ENCODE data around the gene GNRH2.
"Not testable (repeated sequence)": the region's sequence is repeated elsewhere in the genome, so short reads cannot be mapped to it uniquely, and the experiment has no call there.

Gene GNRH2

DNA sequence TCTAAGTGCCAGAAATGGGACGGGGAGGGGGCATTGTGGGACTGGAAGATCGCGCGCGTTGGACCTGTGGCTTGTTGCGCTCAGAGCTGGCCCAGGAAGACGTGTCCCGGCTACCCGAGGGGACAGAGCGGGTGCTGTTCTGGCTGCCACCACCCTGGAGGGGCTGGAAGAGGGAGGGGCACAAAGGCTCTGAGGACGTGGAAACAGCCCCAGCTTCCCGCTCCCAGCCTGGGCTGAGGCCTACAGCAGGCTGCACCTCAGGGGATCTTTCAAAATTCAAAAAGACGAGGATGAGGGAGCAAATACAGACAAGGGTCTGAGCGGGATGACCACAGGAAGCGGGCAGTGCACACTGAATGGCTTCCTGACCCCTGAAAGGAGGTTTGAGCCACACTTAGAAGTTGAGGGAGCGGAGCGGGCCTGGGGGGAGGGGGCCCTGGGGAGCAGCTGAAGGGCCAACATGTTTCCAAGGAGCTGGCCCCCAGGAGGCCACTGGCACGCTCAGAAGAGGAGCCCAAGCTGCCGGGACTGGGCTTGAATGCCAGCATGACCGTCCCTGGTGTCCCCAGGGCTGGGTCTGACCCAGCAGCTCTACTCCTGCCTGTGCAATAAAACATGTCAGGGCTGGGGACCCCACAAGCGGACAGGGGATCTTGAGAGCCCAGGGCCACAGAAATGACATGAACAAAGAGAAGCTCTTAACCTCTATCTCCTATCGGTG lies 29.3 kb downstream of the GNRH2 start:
- in situ Hi-C loops (cut with MboI; ENCODE audit: low sequenced_read_pairs), result no loop called here

DNA sequence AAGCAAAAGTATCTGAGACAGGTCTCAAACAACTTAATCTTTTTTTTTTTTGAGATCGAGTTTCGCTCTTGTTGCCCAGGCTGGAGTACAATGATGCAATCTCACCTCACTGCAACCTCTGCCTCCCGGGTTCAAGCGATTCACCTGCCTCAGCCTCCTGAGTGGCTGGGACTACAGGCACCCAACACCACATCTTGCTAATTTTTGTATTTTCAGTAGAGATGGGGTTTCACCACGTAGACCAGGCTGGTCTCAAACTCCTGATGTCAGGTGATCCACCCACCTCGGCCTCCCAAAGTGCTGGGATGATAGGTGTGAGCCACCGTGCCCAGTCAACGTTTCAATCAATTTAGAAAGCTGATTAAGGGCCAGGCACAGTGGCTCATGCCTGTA lies 29.8 kb downstream of the GNRH2 start:
- in situ Hi-C loops (cut with MboI; ENCODE audit: low sequenced_read_pairs), result not testable (repeated sequence)

DNA sequence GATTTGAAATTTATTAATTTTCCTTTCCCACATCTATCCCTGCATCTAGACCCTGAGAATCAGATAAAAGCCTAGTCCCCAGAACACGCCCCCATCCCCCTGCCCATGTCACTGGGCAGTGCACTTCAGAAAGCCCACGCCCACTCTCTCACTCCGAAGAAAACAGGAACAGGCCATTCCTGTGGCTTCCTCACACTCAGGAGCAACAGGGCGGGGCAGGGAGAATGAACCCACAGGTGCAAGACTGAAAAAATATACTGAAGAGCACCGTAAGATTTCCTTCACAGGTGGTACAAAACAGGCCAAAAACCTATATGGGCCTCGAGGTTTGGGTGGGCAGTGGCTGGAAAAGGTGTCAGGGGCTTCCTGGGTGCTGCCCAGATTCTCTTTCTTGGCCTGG lies 31.4 kb downstream of the GNRH2 start:
- in situ Hi-C loops (cut with MboI; ENCODE audit: low sequenced_read_pairs), result no loop called here

DNA sequence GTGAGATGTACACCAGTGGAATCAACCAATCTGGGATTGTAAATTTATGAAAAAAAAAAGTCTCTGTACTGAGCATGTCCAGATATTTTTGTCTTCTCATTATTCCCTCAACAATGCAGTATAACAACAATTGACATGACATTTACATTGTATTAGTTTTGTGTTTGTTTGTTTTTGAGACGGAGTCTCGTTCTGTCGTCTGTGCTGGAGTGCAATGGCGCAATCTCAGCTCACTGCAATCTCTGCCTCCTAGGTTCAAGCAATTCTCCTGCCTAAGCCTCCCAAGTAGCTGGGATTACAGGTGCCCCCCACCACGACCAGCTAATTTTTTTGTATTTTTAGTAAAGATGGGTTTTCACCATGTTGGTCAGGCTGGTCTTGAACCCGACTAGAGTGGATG lies 31.9 kb downstream of the GNRH2 start:
- in situ Hi-C loops (cut with MboI; ENCODE audit: low sequenced_read_pairs), result not testable (repeated sequence)

DNA sequence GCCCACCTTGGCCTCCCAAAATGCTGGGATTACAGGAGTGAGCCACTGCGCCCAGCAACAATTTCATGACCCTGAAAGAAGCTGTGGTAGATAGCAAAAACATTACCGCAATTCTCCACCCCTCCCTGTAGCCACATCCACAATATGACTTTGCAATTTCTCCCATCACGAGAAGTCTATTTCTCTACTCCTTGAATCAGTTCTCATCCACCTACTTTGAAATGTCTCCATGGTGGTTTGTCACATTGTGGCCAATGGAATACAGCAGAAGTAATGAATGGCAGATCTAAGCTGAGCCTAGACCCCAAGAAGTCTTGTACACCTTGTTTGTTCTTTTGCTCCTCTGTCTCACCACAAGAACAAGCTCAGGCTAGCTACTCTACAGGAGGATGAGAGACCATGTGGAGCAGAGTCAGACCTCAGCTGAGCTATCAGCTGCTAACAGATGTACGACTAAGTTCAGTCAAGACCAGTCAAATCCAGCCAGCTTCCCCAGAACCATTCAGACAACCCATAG lies 34.3 kb downstream of the GNRH2 start:
- in situ Hi-C loops (cut with MboI; ENCODE audit: low sequenced_read_pairs), result no loop called here

DNA sequence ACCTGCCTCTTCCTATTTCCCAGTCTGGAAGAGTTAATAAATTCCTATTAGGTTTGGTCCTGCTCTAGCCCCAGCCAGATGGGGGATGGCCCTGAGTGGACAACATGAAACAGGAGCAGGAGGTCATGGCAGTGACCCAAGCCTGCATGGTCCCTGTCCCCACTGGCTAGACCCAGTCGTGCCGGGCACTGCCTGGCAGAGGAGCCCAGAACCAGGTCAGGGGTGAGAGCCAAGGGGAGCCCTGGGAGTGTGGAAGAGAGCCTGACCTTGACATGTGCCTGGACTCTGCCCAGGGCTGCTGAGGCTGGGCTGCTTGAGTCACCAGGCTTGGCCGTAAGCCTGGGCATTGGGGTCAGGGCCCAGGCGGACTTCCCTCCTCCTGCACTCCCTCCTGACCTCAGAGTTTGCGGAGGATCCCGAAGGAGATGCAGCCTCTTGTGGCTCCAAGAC lies 37.5 kb downstream of the GNRH2 start:
- in situ Hi-C loops (cut with MboI; ENCODE audit: low sequenced_read_pairs), result no loop called here

DNA sequence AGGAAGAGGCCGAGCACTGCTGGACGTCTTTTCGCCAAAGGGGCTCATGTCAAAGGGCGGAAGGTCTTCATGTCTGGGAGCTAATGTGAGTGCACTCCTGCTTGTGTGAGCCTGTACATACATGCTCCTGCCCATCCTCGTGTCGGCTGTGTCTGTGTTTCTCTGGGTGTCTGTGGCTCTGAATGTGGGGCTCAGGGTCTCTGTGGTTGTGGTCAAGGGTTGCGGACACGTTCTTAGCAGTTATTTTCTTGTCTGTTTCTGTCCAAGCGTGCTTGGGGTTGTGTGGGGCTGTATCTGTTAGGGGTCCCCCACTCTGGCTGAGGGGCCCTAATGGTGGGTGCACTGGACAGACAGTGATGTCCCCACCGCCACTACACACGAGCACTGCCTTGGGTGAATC lies 38.2 kb downstream of the GNRH2 start:
- in situ Hi-C loops (cut with MboI; ENCODE audit: low sequenced_read_pairs), result no loop called here

DNA sequence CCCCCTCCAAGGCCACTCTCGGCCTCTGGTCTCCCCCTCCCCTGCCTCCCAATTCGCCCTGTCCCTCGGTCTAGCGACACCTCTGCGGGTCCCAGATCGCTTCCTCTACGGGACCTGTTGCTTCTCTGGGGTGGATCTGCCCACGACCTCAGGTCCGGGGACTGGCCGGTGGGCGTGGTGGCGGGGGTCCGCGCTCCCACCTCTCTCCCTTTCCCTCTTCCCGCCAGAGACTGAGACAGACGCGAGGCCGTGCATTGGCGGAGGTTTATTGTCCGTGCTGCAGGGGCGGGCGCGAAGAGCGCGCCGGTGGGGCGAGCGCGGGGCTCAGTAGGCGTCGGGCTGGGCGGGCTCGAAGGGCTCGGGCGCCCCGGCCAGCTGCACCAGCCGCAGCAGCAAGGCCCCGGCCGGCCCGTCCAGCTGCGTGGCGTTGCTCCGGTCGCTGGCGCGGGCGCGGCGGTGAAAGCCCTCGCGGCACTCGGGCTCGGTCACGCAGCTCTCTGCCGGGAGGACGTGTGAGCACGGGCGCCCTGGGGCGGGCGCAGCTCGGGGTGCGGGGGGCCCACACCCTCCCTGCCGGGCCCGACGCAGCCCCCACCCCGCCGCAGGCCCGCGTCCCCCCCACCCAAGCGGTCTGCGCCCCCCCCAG lies 39.0 kb downstream of the GNRH2 start:
- in situ Hi-C loops (cut with MboI; ENCODE audit: low sequenced_read_pairs), result no loop called here

DNA sequence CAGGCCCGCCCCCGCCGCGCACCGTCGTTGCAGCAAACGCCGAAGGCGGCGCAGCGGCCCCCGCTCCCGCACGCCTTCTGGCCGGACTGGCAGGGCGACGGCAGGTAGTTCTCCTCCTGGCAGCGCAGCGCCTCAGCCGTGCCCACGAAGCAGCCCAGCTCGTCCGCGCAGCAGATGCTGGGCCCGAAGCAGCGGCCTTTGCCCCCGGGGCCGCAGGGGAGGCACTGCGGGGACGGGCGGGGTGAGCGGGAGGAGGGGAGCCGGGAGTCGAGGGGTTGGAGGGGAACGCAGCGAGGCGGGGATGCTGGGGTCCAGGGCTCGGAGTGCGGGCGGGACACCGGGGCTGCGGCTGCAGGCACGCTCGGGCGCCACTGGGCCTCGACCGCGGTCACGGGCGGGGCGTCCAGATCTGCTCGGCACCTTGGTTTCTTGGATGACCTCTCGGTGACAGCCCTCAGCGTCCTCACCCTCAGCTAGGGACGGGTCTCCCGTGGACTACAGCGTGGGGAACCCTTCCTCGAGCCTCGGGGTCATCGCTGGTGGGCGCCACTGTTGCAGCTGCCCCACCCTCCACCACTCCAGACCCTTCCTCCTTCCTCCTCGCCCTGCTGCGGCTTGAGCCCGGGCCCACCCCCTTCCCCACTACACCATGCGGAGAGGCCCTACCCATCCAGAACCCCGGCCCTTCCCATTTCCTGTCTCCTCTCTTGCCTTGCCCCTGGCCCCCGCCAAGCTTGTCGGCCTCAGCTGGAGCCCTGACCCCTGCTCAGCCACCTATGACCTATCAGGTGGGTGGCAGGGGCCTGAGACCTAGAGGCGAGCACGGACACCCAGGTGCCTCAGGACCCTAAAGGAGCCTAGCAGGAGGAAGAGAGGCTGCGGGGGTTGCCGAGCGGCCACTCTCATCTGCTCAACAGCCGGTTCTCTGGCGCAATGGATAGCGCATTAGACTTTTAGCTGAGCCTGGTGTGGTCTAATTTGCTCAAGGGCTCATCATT lies 39.8 kb downstream of the GNRH2 start:
- in situ Hi-C loops (cut with MboI; ENCODE audit: low sequenced_read_pairs), result no loop called here

DNA sequence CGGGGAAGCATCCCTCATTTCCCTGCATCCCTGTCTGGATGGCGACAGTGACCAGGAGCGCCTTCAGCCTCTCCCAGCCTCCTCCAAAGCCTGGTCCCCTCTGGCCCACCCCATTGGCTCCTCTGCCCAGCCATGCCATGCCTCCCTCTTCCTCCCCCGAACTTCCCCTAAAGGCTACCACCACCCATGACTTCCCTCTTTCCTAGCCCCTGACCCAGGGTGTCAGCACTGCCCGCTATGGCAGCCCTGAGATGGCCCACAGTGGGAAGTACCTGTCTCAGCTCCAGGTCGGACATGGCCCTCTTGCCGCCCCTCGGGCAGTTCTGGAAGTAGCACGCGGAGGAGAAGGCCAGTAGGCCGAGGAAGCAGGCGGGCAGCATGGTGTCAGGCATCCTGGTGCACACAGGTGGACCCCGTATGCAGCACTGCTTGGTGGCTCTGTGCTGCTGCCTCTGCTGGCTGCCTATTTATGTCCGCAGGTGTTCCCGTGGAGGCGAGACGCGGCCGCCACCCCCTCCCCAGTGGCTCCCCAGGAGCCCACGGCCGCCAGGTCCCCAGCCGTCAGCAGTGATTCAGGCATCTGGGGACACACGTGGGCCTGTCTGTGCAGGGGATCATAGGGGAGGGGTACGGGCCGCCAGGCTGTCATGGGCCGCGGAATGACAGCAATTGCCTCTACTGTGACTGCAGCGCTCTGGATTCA lies 41.0 kb downstream of the GNRH2 start, which contains the start of gene AVP:
Gene AVP (minus strand): TSS at position 442 of the 703 bp plus-strand sequence. CDS start 50 bp downstream, at position 392.
- in situ Hi-C loops (cut with MboI; ENCODE audit: low sequenced_read_pairs), result no loop called here

DNA sequence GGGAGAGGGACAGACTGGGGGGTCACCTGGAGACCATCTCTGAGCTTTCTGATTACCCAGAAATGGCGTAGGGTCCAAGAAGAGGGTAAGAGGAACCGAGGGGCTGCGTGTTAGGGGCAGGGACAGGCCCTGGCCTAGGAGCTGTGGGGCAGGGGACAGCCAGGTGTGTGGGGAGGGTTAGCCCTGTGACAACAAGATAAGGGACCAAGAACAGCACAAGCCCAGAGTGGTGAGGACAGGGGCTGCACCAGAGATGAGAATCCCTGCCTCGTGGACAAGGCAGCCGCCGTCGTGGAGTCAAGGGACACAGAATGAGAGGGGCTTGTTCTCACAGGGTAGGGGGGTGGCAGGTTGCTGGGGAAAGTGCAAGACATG lies 41.6 kb downstream of the GNRH2 start:
- in situ Hi-C loops (cut with MboI; ENCODE audit: low sequenced_read_pairs), result no loop called here

DNA sequence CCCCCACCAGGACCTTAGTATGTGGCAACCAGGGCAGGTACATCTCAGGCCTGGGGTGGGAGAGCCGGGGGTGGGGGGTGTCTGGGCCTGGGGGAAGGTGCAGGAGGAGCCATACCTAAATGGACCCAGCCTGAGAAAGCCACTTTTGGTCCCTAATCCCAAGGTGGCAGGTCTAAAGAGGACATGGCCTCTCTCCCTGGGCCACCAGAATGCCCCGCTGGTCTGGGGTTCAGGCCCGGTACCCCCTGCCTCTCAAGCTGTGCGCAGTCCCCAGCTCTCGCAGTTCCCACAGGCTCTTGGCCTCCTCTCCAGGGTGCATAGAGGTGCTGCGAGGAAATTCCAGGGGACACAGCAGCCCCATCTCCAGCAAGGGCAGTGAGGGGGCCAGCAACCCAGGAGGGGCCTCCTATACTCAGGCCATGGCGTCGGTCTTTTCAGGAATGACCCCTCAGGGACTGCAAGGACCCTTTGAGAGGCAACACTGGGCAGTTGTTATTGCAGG lies 42.2 kb downstream of the GNRH2 start:
- in situ Hi-C loops (cut with MboI; ENCODE audit: low sequenced_read_pairs), result no loop called here

DNA sequence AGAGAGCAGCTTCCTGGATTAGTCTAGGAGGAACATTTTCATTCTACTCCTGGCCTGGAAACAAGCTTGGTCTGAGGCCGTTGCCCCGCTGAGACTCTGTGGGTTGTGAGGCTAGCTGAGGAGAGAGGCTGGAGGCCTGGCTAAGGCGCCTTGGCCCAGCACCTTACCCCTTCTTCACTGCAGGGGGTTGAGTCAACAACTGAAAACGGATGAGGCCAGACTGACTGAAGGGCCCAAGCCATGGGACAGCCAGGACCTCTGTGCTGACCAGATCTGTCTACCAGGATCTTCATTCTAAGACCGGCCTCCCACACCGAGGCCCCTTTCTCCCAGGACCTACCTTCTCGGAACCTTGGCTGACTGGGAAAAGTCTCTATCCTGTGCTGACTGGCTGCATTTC lies 44.6 kb downstream of the GNRH2 start:
- in situ Hi-C loops (cut with MboI; ENCODE audit: low sequenced_read_pairs), result no loop called here

DNA sequence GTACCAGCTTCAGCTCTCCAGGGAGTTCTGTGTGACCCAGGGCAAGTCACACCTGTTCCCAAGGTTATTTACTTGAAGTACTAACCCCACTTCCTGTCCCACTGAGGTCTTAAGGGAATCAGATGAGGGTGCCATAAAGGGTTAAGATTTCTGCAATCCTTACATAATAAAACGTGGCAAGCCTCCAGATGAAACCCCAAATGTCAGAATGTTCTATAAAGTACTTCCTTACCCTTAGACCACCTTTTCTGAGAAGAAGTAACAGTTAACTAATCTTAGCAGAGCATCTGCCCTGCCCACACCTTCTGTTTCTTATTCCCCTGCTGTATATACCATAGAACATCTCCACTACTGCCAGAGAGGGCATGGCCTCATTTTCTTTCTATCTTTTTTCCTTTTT lies 47.1 kb downstream of the GNRH2 start:
- in situ Hi-C loops (cut with MboI; ENCODE audit: low sequenced_read_pairs), result no loop called here

DNA sequence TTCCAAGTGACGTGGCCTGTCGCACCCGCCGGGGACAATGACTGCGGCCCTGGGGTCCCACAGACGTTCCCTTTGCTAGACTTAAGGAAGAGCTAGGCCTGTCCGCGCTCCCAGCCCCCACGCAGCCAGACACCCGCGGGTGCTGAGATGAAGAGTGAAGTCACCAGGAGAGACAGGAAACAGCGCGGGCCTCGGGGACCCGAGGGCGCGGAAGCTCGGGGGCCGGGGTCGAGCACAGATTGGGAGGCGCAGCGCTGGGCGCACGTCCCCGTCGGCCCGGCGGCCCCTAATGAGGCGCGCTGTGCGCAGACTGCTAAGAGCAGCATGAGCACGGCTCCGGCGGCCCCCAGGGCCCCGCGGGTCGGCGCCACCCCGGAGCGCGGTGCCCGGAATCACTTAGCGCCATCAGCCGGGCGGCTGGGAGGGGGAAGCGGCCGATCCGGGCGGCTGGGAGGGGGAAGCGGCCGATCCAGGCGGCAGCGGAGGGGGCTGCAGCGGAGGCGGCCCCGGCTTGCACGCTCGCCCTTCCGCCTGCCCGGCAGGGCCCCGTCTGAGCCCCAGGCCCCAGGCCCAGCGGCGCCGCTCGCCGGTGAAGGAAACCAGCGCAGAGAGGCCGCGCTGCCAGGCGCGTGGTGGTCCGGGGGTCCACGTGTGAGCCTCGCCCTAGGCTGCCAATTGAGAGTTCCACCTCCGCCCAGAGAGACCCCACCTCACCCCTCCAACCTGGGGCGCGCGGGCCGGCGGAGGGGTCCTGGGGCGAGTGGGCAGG lies 49.4 kb downstream of the GNRH2 start:
- in situ Hi-C loops (cut with MboI; ENCODE audit: low sequenced_read_pairs), result no loop called here

DNA sequence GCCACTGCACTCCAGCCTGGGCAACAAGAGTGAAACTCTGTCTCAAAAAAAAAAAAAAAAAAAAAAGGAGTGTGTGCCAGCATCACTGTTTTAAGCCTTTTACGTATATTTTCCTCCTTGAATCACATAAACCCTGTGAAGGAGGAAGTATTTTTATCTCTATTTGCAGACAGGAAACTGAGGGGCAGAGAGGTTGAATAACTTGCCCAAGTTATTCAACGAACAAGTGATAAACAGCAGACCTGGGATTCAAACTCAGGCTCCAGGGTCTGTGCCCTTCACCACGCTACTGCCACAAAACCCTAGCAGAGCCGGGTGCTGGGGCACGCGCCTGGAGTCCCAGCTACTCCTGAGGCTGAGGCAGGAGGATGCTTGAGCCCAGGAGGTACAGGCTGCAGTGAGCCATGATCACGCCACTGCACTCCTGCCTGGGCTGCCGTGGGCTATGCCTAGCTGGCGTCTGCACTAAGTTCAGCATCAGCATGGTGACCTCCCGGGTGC lies 50.5 kb downstream of the GNRH2 start:
- in situ Hi-C loops (cut with MboI; ENCODE audit: low sequenced_read_pairs), result no loop called here

DNA sequence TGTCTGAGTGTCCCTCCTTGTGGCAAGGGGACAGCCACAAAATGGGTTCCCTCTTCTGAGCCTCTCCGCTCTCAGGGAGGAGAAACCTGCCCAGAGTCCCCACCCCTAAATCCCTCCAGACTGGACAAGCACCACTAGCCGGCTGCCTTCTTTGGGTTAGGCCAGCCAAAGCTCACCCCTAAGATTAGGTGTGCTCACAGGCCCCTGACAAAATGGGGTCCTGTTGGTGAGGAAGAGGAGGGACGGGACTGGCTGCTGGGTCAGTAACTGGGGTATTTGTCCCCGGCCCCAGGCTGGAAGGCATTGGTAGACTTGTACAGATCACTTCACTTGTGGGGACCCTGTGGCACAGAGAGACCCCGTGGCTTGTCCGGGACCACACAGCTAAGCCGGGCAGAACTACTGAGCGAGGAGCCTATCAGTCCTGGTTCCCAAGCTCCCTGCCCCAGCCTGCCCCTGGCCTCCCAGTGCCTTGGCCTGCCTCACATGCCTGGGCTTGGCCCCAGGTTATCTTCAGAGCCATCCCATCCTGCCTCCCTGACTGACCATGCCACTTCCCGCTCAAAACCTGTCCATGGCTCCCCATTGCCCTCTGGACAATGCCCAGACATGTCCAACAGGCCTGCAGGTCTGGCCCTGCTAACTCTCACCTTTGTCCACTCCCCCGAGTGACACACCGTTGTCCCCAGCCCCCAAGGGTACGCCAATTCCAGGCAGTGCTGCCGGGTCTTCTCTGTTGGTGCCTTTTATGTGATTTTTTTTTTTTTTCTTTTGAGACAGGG lies 51.6 kb downstream of the GNRH2 start:
- in situ Hi-C loops (cut with MboI; ENCODE audit: low sequenced_read_pairs), result no loop called here
